Kidney (tissue), 14 donors: Measurements from ENCODE around the gene CCM2. TPM values are rescaled to one million over a fixed set of nuclear protein-coding genes. Genes with fewer than 3 reads are reported as not detected.

ENCODE experiments used
- DNase-seq, 5 donors: peaks; one replicate each; pipeline ENCODE4 v3.0.0-alpha.2; 2013 to 2020
- FAIRE-seq: peaks from 2 replicates; lab custom pipeline; 2012; peaks lifted over from hg19 to GRCh38; lab: Jason Lieb, UNC
- H3K27ac ChIP-seq, 2 donors: one replicate each; pipeline ENCODE4 v1.7.0; 2013; ENCODE audit warnings: low read depth in 2 of 2, low read length in 2 of 2, inconsistent platforms in 1 of 2
- H3K27me3 ChIP-seq: one replicate; pipeline ENCODE4 v1.7.1; 2013; ENCODE audit warnings: low read length, inconsistent platforms; ENCODE audit not compliant: control insufficient read depth, insufficient read depth
- H3K36me3 ChIP-seq, 3 donors: one replicate each; pipeline versions ENCODE4 v1.7.0 to v1.7.1; 2013; ENCODE audit warnings: low read length in 3 of 3, control low read depth in 1 of 3, inconsistent platforms in 1 of 3; ENCODE audit not compliant: insufficient read depth in 3 of 3, control insufficient read depth in 2 of 3
- H3K4me1 ChIP-seq, 3 donors: one replicate each; pipeline versions ENCODE4 v1.7.0 to v1.7.1; 2013; ENCODE audit warnings: low read length in 3 of 3, inconsistent platforms in 1 of 3, low read depth in 1 of 3; ENCODE audit not compliant: control insufficient read depth in 2 of 3, insufficient read depth in 2 of 3
- H3K4me3 ChIP-seq, 3 donors: one replicate each; pipeline versions ENCODE4 v1.7.0 to v1.8.1; 2013; ENCODE audit warnings: low read length in 3 of 3, control low read depth in 1 of 3, inconsistent platforms in 1 of 3
- H3K9ac ChIP-seq, 3 donors: one replicate each; pipeline versions ENCODE4 v1.7.0 to v1.7.1; 2013; ENCODE audit warnings: low read length in 3 of 3, control low read depth in 1 of 3, inconsistent platforms in 1 of 3
- H3K9me3 ChIP-seq, 3 donors: one replicate each; pipeline versions ENCODE4 v1.7.0 to v1.7.1; 2013; ENCODE audit warnings: low read length in 3 of 3, control low read depth in 1 of 3, inconsistent platforms in 1 of 3; ENCODE audit not compliant: control insufficient read depth in 2 of 3, insufficient read depth in 1 of 3
- CTCF ChIP-seq: IDR thresholded peaks from 3 replicates; pipeline ENCODE4 v1.5.1; 2012; ENCODE audit warnings: mild to moderate bottlenecking, moderate library complexity, borderline replicate concordance; ENCODE audit not compliant: insufficient read depth; ENCODE audit errors: extremely low read depth
- intact Hi-C: fragments of 100-400 bp; cut with DNase I; formaldehyde crosslinking; loops from one replicate; pipeline ENCODE4 v1.11.1; 2022
- polyA plus RNA-seq: library from polyadenylated mRNA; stranded (reverse); fragments of 350-450 nt; fragmentation: Illumina TruSeq; extraction: RNeasy Lipid Tissue Mini Kit (QIAGEN cat#74804); gene quantifications from one replicate; pipeline ENCODE4 v1.2.3, GENCODE V29; 2014; ENCODE audit warnings: low read depth, low replicate concordance; ENCODE audit not compliant: insufficient read depth
- total RNA-seq: library from RNA; stranded (reverse); fragmentation: NEBNext Ultra II Directional; extraction: Animal tissue kit (Norgen Biotek cat#: 25700); gene quantifications from one replicate; pipeline ENCODE4 v1.2.1, GENCODE V29; 2021
- donor health status: control.
- donor health status: control.
- donor health status: control.
- donor health status: control.
- donor health status: control.
- donor health status: DM: yes; HTN: yes; CAD: no.
- donor health status: Normal renal cell carcinoma (clear cell type).

Gene CCM2
- total and polyA plus RNA-seq, 2 donors from 2014 or later = 35.0 to 37.8 TPM

- Histone ChIP-seq H3K4me1 (no peaks in the 10 kb centered on the region), H3K27me3 (no peaks in the 10 kb centered on the region), H3K4me3 (no peak overlapping the region), H3K9me3 (no peaks in the 10 kb centered on the region), H3K27ac (no peak overlapping the region), H3K36me3 (peaks cover 0 to 5% (median 0%) of the 10 kb centered on the region in 3 donors), H3K9ac (no peak overlapping the region)
- intact Hi-C loops = no loop called here
- no peak for FAIRE-seq
- DNase-seq = no peak
- no peak for TF ChIP-seq CTCF
These were observed 52.0 kb downstream of the CCM2 start for GRCh38 chr7:45052011-45052410.

- Histone ChIP-seq H3K36me3 (peaks cover 0 to 4% (median 0%) of the 10 kb centered on the region in 3 donors), H3K27me3 (no peaks in the 10 kb centered on the region), H3K4me1 (no peaks in the 10 kb centered on the region), H3K27ac (no peak overlapping the region), H3K9me3 (no peaks in the 10 kb centered on the region), H3K4me3 (no peak overlapping the region), H3K9ac (no peak overlapping the region)
- no peak for DNase-seq
- FAIRE-seq = no peak
- TF ChIP-seq CTCF = no peak
- intact Hi-C loops = no loop called here
These were observed 53.4 kb downstream of the CCM2 start for GRCh38 chr7:45053401-45053800.

- FAIRE-seq = no peak
- intact Hi-C loops = no loop called here
- no peak overlapping the region for H3K27ac ChIP-seq
- no peak overlapping the region for H3K9ac ChIP-seq
- no peaks in the 10 kb centered on the region for H3K4me1 ChIP-seq
- no peak for TF ChIP-seq CTCF
- H3K9me3 ChIP-seq = no peaks in the 10 kb centered on the region
- no peaks in the 10 kb centered on the region for H3K27me3 ChIP-seq
- no peak for DNase-seq
- no peak overlapping the region for H3K4me3 ChIP-seq
- H3K36me3 ChIP-seq = peaks cover 0 to 4% (median 0%) of the 10 kb centered on the region in 3 donors
These were observed 53.9 kb downstream of the CCM2 start for GRCh38 chr7:45053941-45054340.

DNA sequence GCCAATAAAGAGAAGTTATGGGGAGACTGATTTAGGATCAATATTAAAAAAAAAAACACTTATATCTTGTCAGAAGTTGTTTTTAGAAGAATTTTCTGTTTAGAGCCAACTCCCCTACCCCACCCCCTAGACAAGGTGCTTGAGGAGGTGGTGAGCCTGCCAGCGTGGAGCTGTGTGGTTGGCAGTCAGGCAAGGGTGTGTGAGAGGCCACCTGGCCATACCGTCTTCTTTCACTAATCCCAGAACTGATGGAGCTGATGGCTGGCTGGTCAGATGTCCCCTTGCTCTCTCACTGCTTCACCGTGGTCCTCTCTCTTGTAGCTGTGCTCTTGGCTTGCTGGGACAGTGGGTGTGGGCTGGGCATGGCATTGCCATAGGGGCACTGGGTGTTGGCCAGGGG is 54.4 kb downstream of the CCM2 start:
- no peaks in the 10 kb centered on the region for H3K9me3 ChIP-seq
- no peak overlapping the region for H3K9ac ChIP-seq
- no peaks in the 10 kb centered on the region for H3K27me3 ChIP-seq
- no peaks in the 10 kb centered on the region for H3K4me1 ChIP-seq
- TF ChIP-seq CTCF = no peak
- H3K4me3 ChIP-seq = no peak overlapping the region
- peaks cover 0 to 4% (median 0%) of the 10 kb centered on the region in 3 donors for H3K36me3 ChIP-seq
- DNase-seq (no peak), FAIRE-seq (no peak)
- no peak overlapping the region for H3K27ac ChIP-seq
- intact Hi-C loops = no loop called here
